ENCODE data around the gene BNIP5.

BNIP5 gene

GRCh38 chr6:36273067-36273466 lies 63.6 kb downstream of the BNIP5 start:
- DNase-seq (ENCODE audit: extremely low read depth, low read depth) = no peak
- no peak overlapping the region for H3K4me3 ChIP-seq (replicated peaks; ENCODE audit: low read depth, low read length)
- no peak for TF ChIP-seq CTCF (IDR thresholded peaks at IDR 0.05; ENCODE audit: low read depth, low read length, missing control alignments)

DNA sequence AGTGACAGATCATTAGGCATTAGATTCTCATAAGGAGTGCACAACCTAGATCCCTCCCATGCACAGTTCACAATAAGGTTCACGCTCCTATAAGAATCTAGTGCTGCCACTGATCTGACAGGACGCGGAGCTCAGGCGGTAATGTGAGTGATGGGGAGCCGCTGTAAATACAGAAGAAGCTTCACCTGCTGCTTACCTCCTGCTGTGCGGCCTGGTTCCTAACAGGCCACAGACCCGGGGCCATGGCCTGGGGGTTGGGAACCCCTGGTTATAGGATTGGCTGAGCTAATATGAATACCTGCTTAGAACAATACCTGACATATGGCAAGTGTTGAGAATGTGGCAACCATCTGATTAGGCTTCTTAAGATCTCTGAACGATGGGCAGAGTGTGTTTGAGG lies 64.5 kb downstream of the BNIP5 start:
- TF ChIP-seq CTCF (IDR thresholded peaks at IDR 0.05; ENCODE audit: low read depth, low read length, missing control alignments) = no peak
- no peak for DNase-seq (ENCODE audit: extremely low read depth, low read depth)
- H3K4me3 ChIP-seq (replicated peaks; ENCODE audit: low read depth, low read length) = no peak overlapping the region

- H3K4me3 ChIP-seq (replicated peaks; ENCODE audit: low read depth, low read length) = no peak within 1 kb of the TSS
- no peak for TF ChIP-seq CTCF (IDR thresholded peaks at IDR 0.05; ENCODE audit: low read depth, low read length, missing control alignments)
- no peak for DNase-seq (ENCODE audit: extremely low read depth, low read depth)
Measured at GRCh38 chr6:36269834-36270705, 66.6 kb downstream of the BNIP5 start, which contains the start of gene PNPLA1. Gene PNPLA1, plus strand, starts transcription at chr6:36270060. Its CDS starts 400 bp downstream, at chr6:36270460.

GRCh38 chr6:36268478-36269275 lies 68.0 kb downstream of the BNIP5 start:
- no peak for DNase-seq (ENCODE audit: extremely low read depth, low read depth)
- H3K4me3 ChIP-seq (replicated peaks; ENCODE audit: low read depth, low read length) = no peak overlapping the region
- no peak for TF ChIP-seq CTCF (IDR thresholded peaks at IDR 0.05; ENCODE audit: low read depth, low read length, missing control alignments)

DNA sequence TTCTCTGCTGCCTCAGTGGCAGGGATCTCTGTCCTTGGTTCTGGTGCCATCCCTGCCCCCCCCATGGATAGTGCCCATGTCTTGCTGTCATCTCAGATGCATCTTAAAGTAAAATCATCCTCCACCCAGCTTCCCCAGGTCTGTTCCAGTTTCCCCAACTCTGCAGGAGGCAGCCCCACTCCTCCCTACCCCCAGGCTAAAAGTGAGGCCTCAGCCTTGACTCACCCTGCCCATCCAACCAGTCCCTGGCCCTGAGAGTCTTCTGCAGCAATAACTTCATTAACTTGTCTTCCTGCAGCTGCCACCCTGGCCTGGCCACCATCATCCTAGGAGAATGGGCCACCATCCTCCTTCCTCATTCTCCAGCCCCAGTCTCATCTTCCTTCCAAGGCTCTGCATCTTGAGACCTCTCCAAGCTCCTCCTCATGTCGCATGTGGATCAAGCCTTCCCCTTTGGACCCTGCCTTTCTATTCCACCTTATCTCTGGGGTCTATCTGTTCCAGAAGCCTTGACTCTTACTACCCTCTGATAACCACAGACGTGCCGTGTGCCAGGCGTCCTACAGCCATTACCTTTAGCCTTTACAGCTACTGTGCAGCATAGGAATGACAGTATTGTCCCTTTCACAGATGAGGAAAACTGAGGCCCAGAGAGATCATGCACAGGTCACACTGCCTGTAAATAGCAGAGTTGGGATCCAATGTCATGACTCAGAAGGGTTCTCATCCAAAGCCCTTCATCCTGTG lies 68.8 kb downstream of the BNIP5 start:
- TF ChIP-seq CTCF (IDR thresholded peaks at IDR 0.05; ENCODE audit: low read depth, low read length, missing control alignments) = no peak
- no peak for DNase-seq (ENCODE audit: extremely low read depth, low read depth)
- no peak overlapping the region for H3K4me3 ChIP-seq (replicated peaks; ENCODE audit: low read depth, low read length)

GRCh38 chr6:36266913-36267644 lies 69.6 kb downstream of the BNIP5 start:
- DNase-seq (ENCODE audit: extremely low read depth, low read depth) = no peak

More at GRCh38 chr6:36266913-36267644, 69.6 kb downstream of the BNIP5 start:
- no peak overlapping the region for H3K4me3 ChIP-seq (replicated peaks; ENCODE audit: low read depth, low read length)
- TF ChIP-seq CTCF (IDR thresholded peaks at IDR 0.05; ENCODE audit: low read depth, low read length, missing control alignments) = no peak
